Measurements from ENCODE around the gene ITGAX.

Gene ITGAX

DNA sequence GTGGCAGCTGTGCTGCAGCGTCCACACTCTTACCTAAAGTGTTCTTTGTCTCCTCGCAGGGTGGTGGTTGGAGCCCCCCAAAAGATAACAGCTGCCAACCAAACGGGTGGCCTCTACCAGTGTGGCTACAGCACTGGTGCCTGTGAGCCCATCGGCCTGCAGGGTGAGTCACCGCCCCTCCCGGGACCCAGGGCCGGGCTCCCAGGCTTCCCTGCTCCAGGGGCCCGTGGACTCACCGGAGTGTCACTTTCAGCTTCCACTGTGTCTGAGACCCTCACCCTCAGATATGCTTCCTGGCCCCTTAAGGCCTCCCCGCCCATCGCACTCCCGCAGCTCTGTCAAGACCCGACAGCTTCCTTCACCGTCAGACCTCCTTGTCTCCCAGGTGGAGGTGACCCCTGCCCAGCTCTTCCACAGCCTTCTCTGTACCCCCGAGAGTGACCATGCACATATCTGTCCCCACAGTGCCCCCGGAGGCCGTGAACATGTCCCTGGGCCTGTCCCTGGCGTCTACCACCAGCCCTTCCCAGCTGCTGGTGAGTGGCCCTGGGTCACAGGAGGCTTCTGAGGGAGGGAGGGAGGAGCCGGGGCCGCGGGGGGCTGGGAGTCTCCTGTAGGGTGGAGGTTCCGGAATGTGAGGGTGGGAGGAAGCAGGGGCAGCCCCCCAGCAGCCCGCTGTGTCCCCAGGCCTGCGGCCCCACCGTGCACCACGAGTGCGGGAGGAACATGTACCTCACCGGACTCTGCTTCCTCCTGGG is 1.8 kb downstream of the ITGAX start:
- TF ChIP-seq REST (IDR thresholded peaks at IDR 0.05; ENCODE audit: insufficient replicate concordance, low read depth) (no peak), GABPA (IDR thresholded peaks at IDR 0.05; ENCODE audit: low read depth) (no peak), POLR2AphosphoS5 (IDR thresholded peaks at IDR 0.05; ENCODE audit: low read depth) (no peak), CTCF (IDR thresholded peaks at IDR 0.05; ENCODE audit: insufficient read depth, low read length) (no peak), SPI1 (IDR thresholded peaks at IDR 0.05; ENCODE audit: borderline replicate concordance, low read depth) (no peak)
- Histone ChIP-seq H3K27ac (replicated peaks) (no peak overlapping the region), H3K4me3 (replicated peaks; ENCODE audit: insufficient read depth, low read length) (no peak overlapping the region), H3K27me3 (ENCODE audit: insufficient read depth, poor library complexity, severe bottlenecking) (no peaks in the 10 kb centered on the region)
- DNase-seq (ENCODE audit: low read depth in 1 of 2, low spot score in 1 of 2) = no peak

GRCh38 chr16:31357324-31358109 is 2.5 kb downstream of the ITGAX start:
- Histone ChIP-seq H3K27ac (replicated peaks) (no peak overlapping the region), H3K4me3 (replicated peaks; ENCODE audit: insufficient read depth, low read length) (no peak overlapping the region)
- TF ChIP-seq POLR2AphosphoS5 (IDR thresholded peaks at IDR 0.05; ENCODE audit: low read depth) = no peak
- no peak for TF ChIP-seq GABPA (IDR thresholded peaks at IDR 0.05; ENCODE audit: low read depth)
- no peak for TF ChIP-seq SPI1 (IDR thresholded peaks at IDR 0.05; ENCODE audit: borderline replicate concordance, low read depth)
- TF ChIP-seq REST (IDR thresholded peaks at IDR 0.05; ENCODE audit: insufficient replicate concordance, low read depth) = no peak
- no peak for TF ChIP-seq CTCF (IDR thresholded peaks at IDR 0.05; ENCODE audit: insufficient read depth, low read length)

DNA sequence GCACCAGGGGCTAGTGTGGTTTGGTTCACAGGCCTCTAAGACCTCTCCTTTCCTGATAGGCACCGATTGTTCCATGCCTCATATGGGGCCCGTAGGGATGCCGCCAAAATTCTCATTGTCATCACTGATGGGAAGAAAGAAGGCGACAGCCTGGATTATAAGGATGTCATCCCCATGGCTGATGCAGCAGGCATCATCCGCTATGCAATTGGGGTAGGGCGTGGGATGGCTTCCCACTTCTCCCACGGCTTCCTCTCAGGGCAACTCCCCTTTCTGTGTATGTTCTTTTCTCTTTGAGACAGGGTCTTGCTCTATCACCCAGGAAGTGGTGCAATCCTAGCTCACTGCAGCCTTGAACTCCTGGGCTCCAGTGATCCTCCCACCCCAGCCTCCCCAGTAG is 5.3 kb downstream of the ITGAX start:
- H3K27ac ChIP-seq (replicated peaks) = no peak overlapping the region
- no peaks in the 10 kb centered on the region for H3K27me3 ChIP-seq (ENCODE audit: insufficient read depth, poor library complexity, severe bottlenecking)
- TF ChIP-seq CTCF (IDR thresholded peaks at IDR 0.05; ENCODE audit: insufficient read depth, low read length) = no peak
- no peak for TF ChIP-seq SPI1 (IDR thresholded peaks at IDR 0.05; ENCODE audit: borderline replicate concordance, low read depth)
- TF ChIP-seq GABPA (IDR thresholded peaks at IDR 0.05; ENCODE audit: low read depth) = no peak
- no peak overlapping the region for H3K4me3 ChIP-seq (replicated peaks; ENCODE audit: insufficient read depth, low read length)
- peak in 1 of 2 experiments; percentile 23 for DNase-seq (ENCODE audit: low read depth in 1 of 2, low spot score in 1 of 2)

More at GRCh38 chr16:31357324-31358109, 2.5 kb downstream of the ITGAX start:
- no peaks in the 10 kb centered on the region for H3K27me3 ChIP-seq (ENCODE audit: insufficient read depth, poor library complexity, severe bottlenecking)
- no peak for DNase-seq (ENCODE audit: low read depth in 1 of 2, low spot score in 1 of 2)
